Measurements from ENCODE around the gene SPOPL.
A peak's percentile ranks its signal among the peaks of the same experiment; 100 is the strongest.
"Not testable (repeated sequence)": the region's sequence is repeated elsewhere in the genome, so short reads cannot be mapped to it uniquely, and the experiment has no call there.

SPOPL gene

GRCh38 chr2:138518860-138519259 lies 17.3 kb downstream of the SPOPL start:
- TF ChIP-seq, protein P1, sequence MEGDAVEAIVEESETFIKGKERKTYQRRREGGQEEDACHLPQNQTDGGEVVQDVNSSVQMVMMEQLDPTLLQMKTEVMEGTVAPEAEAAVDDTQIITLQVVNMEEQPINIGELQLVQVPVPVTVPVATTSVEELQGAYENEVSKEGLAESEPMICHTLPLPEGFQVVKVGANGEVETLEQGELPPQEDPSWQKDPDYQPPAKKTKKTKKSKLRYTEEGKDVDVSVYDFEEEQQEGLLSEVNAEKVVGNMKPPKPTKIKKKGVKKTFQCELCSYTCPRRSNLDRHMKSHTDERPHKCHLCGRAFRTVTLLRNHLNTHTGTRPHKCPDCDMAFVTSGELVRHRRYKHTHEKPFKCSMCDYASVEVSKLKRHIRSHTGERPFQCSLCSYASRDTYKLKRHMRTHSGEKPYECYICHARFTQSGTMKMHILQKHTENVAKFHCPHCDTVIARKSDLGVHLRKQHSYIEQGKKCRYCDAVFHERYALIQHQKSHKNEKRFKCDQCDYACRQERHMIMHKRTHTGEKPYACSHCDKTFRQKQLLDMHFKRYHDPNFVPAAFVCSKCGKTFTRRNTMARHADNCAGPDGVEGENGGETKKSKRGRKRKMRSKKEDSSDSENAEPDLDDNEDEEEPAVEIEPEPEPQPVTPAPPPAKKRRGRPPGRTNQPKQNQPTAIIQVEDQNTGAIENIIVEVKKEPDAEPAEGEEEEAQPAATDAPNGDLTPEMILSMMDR (IDR thresholded peaks at IDR 0.05; ENCODE audit: low read depth, low read length): no peak

GRCh38 chr2:138521821-138522220 lies 20.3 kb downstream of the SPOPL start:
- DNase-seq (ENCODE audit: low read depth, low spot score): no peak
- in situ Hi-C loops (cut with HindIII; ENCODE audit: low sequenced_read_pairs): no loop called here
- H3K4me3 ChIP-seq (ENCODE audit: low read depth, low read length): no peak overlapping the region
- TF ChIP-seq, protein P1 (IDR thresholded peaks at IDR 0.05; ENCODE audit: low read depth, low read length): no peak

More at GRCh38 chr2:138518860-138519259, 17.3 kb downstream of the SPOPL start:
- in situ Hi-C loops (cut with HindIII; ENCODE audit: low sequenced_read_pairs): no loop called here
- no peak overlapping the region for H3K4me3 ChIP-seq (ENCODE audit: low read depth, low read length)
- DNase-seq (ENCODE audit: low read depth, low spot score): no peak

DNA sequence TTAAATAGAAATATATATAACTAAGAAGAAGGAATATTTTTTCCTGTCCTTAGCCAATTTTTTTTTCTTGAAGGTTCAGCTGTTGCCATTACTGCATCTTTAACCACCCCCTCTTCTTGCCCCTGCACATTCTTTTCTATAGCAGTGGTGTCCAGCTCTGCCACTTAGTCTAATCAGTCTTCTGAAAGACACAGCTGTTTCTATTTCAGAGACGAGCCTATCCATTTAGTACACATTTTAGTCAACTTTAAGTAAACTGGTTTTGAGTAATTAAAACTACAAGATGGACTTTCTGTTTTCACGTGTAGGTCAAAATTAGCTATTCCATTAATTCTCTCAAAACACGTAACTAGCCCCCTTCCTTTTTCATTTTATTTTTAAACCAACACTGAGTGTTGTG lies 21.0 kb downstream of the SPOPL start:
- DNase-seq (ENCODE audit: low read depth, low spot score): no peak
- H3K4me3 ChIP-seq (ENCODE audit: low read depth, low read length): no peak overlapping the region
- TF ChIP-seq, protein P1 (IDR thresholded peaks at IDR 0.05; ENCODE audit: low read depth, low read length): no peak
- in situ Hi-C loops (cut with HindIII; ENCODE audit: low sequenced_read_pairs): no loop called here

- in situ Hi-C loops (cut with HindIII; ENCODE audit: low sequenced_read_pairs); H3K4me3 ChIP-seq (ENCODE audit: low read depth, low read length); DNase-seq (ENCODE audit: low read depth, low spot score): not testable (repeated sequence)
Observed at GRCh38 chr2:138523018-138523672, 21.6 kb downstream of the SPOPL start.

- H3K4me3 ChIP-seq (ENCODE audit: low read depth, low read length); DNase-seq (ENCODE audit: low read depth, low spot score); in situ Hi-C loops (cut with HindIII; ENCODE audit: low sequenced_read_pairs): not testable (repeated sequence)
Observed at GRCh38 chr2:138523673-138524042, 22.1 kb downstream of the SPOPL start.

- DNase-seq (ENCODE audit: low read depth, low spot score); in situ Hi-C loops (cut with HindIII; ENCODE audit: low sequenced_read_pairs); H3K4me3 ChIP-seq (ENCODE audit: low read depth, low read length): not testable (repeated sequence)
Observed at GRCh38 chr2:138524353-138524752, 22.8 kb downstream of the SPOPL start.

DNA sequence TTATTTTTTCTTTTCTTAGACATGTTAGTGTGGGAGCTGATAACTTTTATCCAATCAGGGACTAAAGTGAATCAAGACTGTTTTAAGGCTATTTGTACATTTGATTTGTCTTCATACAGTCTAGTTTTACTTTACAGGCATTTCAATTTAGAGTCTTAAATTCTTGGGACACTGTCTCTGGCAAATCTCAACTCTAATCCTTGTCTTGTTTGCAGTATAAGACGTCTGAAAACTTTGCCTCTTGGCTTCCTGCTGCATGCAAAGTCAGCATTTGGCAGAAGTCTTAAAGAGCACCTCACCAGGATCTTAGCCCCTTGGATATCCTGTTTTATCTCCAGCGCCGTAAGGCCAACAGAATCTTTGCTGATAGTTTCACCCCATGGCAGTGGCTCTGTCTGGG lies 30.3 kb downstream of the SPOPL start:
- in situ Hi-C loops (cut with HindIII; ENCODE audit: low sequenced_read_pairs): no loop called here
- H3K4me3 ChIP-seq (ENCODE audit: low read depth, low read length): no peak overlapping the region
- peak; percentile 19 for DNase-seq (ENCODE audit: low read depth, low spot score)
- TF ChIP-seq, protein P1 (IDR thresholded peaks at IDR 0.05; ENCODE audit: low read depth, low read length): no peak

GRCh38 chr2:138534791-138535190 lies 33.2 kb downstream of the SPOPL start:
- TF ChIP-seq, protein P1 (IDR thresholded peaks at IDR 0.05; ENCODE audit: low read depth, low read length): no peak
- no peak overlapping the region for H3K4me3 ChIP-seq (ENCODE audit: low read depth, low read length)
- in situ Hi-C loops (cut with HindIII; ENCODE audit: low sequenced_read_pairs): no loop called here
- DNase-seq (ENCODE audit: low read depth, low spot score): no peak

All from astrocyte of the spinal cord (primary cell).